ENCODE measurements around the gene CFAP410.

Gene CFAP410

DNA sequence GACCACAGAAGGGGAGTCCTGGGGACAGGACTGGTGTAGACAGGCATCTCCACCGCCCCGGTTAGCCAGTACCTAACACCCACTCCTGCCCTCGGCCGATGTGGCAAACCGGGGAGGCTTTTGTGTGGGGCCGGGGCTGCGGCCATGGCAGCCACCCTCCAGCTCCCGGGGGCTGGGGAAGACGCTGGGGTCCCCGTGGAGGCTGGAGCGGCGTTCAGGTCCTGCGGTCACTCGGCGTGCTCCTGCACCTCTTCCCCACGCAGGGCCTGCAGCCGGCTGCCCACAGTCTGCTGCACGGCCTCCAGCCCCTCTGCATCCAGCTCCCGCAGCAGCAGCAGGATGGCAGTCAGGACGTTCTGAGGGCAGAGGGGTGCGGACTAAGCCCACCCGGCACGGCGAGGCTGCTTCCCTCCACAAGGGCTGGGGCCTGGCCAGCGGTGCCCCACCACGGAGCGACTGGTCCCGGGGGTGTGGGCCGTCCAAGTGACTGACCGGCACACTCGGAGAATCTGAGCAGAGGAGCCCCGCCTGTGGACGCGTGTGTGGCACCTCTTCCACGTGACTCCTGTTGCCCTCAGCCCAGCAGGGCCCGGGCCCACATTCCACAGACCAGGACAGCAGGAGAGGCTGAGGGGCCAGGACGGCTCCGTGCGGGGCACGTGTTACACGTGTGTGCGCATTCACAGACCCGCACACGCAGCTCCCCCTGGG, 9.1 kb downstream of the CFAP410 start:
- no peak for DNase-seq

- DNase-seq, result no peak
Observed at GRCh38 chr21:44329086-44329889, 9.9 kb downstream of the CFAP410 start.

- DNase-seq, result no peak
Observed at GRCh38 chr21:44328242-44328895, 10.8 kb downstream of the CFAP410 start.

- DNase-seq, result no peak
Observed at GRCh38 chr21:44327603-44327974, 11.6 kb downstream of the CFAP410 start.

- no peak for DNase-seq
Observed at GRCh38 chr21:44326716-44327602, 12.2 kb downstream of the CFAP410 start.

DNA sequence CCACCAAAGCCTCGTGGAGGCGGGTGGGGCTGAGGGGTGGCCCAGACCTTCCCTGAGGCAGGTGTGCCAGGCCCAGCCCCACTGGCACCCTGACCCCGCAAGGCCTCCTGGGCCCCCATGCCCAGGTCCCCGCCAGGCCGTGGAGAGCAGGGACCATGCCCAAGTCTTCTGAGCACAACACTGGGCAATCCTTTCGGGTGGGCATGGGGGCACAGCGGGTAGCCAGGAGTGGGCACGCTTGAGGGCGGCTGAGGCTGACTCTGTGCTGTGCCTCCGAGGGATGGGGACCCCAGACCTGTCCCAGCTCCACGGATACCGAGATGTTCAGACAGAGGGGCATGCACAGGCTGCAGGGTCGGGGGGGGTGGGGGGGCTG, 12.9 kb downstream of the CFAP410 start:
- no peak for DNase-seq

DNA sequence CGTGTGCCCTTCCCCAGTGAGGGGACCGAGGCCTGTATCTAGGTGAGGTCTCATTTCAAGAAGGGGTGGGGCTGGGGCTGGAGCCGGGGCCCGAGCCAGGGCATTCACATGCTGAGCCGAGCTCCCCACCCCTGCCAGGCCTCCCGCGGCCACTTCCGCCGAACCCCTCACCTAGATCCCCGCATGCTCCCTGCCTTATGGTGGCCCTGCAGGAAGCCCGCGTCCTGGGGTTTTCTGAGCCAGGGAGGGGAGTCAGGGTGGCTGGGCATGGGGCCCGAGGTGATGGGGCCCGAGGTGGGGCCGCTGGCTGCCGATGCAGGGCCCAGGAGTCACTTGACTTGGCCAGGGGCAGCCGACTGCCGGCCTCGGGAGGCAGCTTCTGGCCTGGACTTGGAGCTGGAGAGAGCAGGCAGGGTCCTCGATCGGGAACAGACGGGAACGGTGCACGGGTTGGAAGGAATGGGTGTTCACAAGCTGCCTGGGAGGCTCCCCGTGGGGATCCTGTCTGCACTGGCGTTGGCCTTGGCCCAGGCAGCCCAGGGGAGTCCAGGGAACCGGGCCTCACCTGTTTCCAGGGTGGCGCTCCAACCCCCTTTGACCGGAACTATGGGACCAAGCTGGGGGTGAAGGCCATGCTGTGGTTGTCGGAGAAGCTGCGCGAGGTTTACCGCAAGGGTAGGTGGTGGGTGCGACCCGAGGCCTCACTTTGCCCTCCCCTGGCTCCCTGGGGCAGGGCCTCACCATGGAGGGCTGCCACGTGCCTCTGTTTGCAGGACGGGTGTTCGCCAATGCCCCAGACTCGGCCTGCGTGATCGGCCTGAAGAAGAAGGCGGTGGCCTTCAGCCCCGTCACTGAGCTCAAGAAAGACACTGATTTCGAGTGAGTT, 13.6 kb downstream of the CFAP410 start:
- no peak for DNase-seq

DNA sequence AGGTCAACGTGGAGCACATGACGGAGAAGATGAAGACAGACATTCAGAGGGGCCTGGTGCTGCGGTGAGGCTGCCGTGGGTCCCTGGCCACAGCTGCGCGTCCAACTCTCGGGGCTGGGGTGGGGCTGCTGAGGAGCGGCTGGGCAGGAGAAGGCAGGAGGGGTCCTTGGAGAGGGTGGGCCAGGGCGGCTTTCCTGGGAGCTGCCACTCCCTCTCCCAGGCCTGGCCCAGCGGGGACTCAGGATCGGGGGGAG, 14.4 kb downstream of the CFAP410 start:
- DNase-seq, result no peak

DNA sequence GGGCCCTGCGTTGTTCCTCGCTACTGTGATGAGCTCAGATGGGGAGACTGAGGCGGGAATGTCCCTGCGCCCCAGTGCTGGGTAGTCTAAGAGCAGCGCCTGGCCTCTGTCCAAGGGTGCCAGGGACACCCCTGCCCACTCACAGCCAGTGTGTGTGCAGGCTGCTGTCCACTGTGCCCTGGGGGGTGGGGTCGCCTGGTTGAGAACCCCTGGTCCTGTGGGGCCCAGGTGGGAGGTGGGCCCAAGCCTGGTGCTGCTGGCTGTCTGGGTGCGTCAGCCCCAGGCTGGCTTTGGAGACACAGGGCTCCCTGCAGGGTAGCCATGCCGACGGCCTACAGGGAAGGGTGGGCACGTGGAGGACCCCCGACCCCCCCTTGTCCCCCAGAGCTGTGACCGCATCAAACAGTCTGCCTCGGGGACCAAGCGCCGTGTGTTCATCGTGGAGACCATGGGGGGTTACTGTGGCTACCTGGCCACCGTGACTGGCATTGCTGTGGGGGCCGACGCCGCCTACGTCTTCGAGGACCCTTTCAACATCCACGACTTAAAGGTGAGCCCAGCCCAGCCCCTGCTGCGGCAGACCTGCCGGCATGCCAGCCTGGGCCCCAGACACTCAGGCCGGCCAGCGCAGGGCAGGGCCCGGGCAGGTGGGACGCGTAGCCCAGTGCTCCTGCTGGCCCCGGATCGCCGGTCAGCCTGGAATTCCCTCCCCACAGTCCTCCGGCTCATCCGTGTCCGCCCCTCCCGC, 14.9 kb downstream of the CFAP410 start:
- no peak for DNase-seq

DNA sequence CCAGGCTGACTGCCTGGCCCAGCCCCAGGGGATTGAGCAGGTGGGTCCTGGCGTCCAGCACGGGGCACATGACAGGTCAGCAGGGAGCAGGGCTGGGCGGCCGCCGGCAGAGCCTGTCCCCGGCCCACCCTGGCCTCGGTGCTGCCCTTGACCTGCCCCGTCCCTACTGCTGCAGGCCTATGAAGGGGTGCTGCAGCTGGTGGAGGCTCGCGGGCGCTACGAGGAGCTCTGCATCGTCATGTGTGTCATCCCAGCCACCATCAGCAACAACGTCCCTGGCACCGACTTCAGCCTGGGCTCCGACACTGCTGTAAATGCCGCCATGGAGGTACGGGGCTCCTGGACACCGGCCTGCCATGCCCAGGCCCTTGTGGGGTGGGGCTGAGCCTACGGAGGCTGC, 15.6 kb downstream of the CFAP410 start:
- no peak for DNase-seq

DNA sequence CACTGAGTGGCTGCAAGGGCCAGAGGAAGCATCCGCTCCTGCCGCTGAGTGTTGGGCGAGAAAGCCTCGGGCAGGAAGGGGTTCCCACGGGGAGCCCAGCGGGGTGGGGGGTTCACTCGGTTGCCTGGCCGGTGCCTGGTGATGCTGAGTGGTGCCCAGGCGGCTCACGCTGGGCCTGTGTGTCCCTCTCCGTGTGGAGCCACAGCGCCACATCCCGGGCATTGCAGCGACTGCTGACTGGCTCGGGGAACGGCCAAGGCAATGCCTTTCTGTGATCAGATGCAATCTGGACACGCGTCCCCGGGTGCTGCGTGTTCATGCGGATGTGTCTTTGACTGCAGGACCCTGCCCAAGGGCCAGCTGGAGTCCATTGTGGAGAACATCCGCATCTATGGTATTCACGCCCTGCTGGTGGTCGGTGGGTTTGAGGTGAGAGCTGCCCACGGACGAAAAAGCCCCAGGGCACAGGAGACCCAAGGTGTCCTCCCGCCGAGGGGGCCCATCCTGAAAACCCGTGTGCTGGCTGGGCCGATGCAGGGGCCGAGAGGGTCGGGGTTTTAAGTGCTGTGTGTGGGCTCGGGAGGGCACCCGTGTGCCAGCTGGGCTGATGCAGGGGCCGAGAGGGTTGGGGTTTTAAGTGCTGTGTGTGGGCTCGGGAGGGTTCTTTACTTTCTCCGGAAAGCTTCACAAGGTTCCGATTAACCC, 16.4 kb downstream of the CFAP410 start:
- DNase-seq, result no peak

- no peak for DNase-seq
Observed at GRCh38 chr21:44321846-44322450, 17.2 kb downstream of the CFAP410 start.

DNA sequence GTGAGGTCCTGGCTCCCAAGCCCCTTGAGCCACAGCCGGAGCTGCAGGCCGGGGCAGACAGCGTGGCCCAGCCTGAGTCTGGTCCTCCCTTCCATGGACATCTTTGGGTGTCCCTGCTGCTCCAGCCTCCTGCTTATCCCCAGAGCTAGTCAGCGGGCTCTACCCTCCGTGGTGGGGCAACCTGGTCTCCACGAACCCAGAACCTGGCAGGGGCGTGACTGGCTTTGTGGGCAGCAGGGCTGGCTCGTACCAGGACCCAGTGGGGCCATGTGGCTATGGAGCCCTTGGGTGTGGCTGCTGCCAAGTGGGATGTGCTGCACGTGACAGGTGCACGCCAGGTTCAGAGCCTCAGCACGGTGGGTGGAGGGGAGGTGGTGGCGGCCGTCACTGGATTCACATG, 18.3 kb downstream of the CFAP410 start:
- DNase-seq, result no peak

- no peak for DNase-seq
Observed at GRCh38 chr21:44319407-44320065, 19.7 kb downstream of the CFAP410 start.

DNA sequence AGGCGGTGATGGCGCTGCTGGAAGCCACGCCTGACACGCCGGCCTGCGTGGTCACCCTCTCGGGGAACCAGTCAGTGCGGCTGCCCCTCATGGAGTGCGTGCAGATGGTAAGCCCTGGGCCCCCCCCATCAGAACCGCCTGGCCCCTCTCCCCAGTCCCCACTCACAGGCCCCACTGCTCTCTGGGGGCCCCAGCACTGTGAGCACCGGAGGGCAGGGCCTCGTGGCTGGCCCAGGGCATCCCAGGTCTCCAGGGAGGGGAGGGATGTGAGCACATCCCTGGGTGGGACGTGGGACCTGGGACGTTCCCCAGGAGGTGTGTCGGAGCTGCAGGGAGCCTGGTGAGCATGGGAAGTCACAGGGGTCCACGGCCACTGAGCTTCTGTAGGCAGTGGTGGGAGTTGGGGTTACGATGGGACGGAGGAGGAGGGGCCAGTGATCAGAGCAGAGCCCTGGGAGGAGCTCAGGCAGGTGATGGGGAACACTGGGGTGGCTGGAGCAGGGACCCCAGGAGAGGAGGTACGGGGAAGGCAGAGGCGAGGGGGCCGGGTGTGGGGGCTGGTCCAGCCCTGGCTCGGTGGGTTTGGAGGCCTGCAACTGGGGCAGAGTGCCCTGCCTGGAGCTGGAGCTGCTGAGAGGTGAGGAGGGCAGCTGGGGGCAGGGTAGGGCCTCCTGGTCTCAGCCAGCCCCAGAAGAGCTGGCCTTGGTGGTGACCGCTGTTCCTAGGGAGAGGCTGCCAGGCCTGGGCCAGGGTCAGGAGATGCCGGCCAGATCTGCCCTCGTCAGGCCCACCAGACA, 20.5 kb downstream of the CFAP410 start:
- DNase-seq, result no peak

- DNase-seq, result no peak
Observed at GRCh38 chr21:44317871-44318270, 21.3 kb downstream of the CFAP410 start.

DNA sequence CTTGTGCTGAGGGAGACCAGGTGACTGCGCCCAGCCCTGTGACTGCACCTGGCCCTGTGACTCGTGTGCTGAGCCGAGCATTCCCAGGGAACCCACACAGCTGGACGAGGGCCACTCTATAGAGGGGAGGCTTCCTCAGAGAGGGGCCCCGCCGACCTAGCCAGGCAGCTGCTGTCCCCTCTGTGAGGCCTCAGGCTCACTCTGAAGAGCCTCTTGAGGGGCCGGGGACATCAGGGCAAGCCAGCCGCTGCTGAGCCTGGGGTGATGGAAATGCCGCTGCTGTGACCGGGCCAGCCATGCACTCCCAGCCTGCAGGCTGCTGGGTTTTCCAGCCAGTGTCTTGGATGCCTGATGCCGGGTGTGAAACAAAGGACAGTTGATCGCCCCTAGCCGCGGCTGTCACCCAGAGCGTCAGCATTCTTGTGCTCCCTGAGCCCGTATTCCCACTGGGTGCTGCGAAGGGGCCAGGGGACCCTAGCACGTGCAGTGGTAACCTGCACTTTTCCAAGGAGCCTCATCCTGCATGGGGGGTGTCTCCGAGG, 21.9 kb downstream of the CFAP410 start:
- no peak for DNase-seq

DNA sequence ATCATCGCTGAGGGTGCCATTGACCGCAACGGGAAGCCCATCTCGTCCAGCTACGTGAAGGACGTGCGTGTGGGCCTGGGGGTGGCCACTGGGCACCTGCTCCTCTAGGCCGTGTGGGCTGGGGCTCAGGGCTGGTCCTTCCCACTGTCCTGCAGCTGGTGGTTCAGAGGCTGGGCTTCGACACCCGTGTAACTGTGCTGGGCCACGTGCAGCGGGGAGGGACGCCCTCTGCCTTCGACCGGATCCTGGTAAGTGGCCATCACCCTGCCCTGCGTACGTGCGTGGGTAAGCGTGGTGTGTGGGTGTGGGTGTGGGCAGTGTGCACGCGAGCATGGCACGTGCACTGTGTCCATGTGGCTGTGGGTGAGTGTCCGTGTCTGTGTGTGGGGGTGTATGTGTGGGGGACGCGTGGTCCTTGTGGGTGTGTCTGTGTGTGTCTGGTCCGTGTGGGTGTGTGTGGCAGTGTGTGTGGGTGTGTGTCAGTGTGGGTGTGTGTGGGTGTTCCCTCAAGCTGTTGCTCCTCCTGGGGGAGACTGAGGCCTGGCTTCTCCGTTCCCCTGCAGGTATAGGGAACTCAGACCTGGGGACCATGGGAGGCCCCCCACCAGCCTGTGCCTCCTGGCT, 22.8 kb downstream of the CFAP410 start:
- DNase-seq, result no peak
